22Rv1 (cell line): Measurements from ENCODE around the gene IL1B.

Experiments used
- CTCF ChIP-seq: fragments of 450-650 bp; IDR thresholded peaks from 2 replicates; pipeline ENCODE4 v1.5.1; 2017; ENCODE audit warnings: mild to moderate bottlenecking
- ZFX ChIP-seq: fragments of 450-650 bp; IDR thresholded peaks from 2 replicates; pipeline ENCODE4 v1.6.1; 2017; ENCODE audit warnings: antibody characterized with exemption, borderline replicate concordance

GRCh38 chr2:112864072-112864471, 27.5 kb upstream of the IL1B start:
- TF ChIP-seq CTCF: no peak
- TF ChIP-seq ZFX: no peak
